ENCODE results near the gene TUBB2B.

TUBB2B gene

DNA sequence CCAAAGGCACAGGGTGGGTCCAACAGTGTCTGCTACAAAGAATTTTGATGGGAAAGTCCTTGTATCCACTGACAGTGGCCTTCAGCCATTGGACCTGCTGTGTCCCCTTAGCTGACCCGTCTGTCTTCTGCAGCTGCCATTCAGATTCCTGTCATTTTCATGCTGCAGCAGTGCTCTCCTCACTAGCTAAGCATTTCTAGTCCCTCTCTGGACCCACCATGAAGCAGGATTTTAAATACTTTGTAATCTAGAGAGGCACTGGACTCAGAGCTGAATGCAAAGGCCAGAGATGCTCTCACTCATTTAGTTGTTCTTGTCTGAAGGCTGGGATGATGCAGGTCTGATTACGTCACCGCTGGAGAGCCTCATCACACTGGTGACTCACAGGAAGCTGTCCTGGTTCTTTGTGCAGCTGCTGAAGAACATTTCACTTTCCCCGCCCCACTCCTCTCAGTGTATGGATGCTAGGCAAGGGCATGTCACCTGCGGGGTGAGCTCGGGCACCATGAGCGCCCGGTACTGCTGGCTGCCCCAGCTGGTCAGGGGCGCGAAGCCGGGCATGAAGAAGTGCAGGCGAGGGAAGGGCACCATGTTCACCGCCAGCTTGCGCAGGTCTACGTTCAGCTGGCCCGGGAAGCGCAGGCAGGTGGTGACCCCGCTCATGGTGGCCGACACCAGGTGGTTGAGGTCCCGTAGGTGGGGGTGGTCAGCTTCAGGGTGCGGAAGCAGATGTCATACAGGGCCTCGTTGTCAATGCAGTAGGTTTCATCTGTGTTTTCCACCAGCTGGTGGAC lies 50.7 kb downstream of the TUBB2B start:
- H3K4me1 ChIP-seq (ENCODE audit: insufficient read depth, low read length) = no peaks in the 10 kb centered on the region
- no peak overlapping the region for H3K27ac ChIP-seq (ENCODE audit: low read depth, low read length)
- H3K4me3 ChIP-seq (ENCODE audit: low read depth in 1 of 2, low read length in 2 of 2) = no peak overlapping the region
- H3K9me3 ChIP-seq (ENCODE audit: low read length) = no peaks in the 10 kb centered on the region
- no peaks in the 10 kb centered on the region for H3K27me3 ChIP-seq (ENCODE audit: control insufficient read depth in 1 of 2, insufficient read depth in 2 of 2, low read length in 2 of 2)
- H3K9ac ChIP-seq (ENCODE audit: low read length) = no peak overlapping the region
- no peaks in the 10 kb centered on the region for H3K36me3 ChIP-seq (ENCODE audit: insufficient read depth, low read length)

DNA sequence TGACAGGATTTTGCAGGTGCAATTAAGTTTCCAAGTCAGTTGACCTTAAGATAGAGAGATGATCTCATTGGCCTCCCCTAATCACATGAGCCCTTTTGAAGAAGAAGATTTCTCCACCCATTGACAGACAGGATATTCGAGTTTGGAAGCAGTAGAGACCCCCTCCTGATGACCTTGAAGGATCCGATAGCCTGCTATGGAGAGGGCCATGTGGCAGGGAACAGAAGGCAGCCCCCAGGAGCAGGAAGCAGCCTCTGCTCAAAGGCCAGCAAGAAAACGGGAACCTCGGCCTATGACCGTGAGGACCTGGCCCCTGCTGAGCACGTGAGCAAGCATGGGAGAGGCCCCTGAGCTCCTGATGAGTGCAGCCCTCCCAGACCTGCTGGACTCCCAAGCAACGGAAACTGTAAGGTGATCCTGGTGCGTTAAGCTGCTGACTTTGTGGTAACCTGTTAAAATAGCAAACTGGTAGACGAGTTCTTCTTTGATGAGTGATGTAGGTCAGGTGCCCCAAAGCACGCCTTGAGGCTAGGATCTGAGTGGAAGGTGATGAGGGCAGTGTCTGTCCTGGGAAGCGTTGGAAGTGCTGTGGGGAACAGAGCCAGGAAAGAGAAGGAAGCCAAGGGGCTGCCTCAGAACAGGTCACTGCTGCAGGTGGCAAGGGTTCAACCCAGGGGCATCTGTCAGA lies 51.6 kb downstream of the TUBB2B start:
- Histone ChIP-seq H3K9me3 (ENCODE audit: low read length) (no peaks in the 10 kb centered on the region), H3K4me1 (ENCODE audit: insufficient read depth, low read length) (no peaks in the 10 kb centered on the region), H3K27me3 (ENCODE audit: control insufficient read depth in 1 of 2, insufficient read depth in 2 of 2, low read length in 2 of 2) (no peaks in the 10 kb centered on the region), H3K9ac (ENCODE audit: low read length) (no peak overlapping the region), H3K4me3 (ENCODE audit: low read depth in 1 of 2, low read length in 2 of 2) (no peak overlapping the region), H3K27ac (ENCODE audit: low read depth, low read length) (no peak overlapping the region), H3K36me3 (ENCODE audit: insufficient read depth, low read length) (no peaks in the 10 kb centered on the region)

All from muscle layer of colon (tissue), 2 donors.